ENCODE measurements around the gene PRKN.

The PRKN gene

DNA sequence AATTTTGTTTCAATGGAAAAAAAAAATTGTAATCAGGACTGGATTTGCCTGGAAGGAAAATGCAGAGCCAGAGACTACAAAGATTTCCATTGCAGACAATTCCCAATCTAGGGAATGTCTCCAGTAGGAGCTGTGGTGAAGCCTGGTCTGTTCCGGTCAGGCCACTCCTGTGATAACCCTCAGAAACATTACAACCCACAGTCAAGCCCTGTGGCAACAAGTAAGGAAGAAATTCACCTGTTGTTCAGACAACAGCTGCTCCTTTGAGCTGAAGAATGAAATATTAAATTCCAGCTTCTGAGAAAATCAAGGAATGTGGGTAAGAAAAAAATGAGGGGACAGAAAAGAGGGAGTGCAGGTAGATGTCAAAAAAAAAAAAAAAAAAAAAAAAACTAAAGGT lies 8.0 kb downstream of the PRKN start:
- TF ChIP-seq PPARA (CRISPR knock-in tag; IDR thresholded peaks at IDR 0.05; ENCODE audit: borderline replicate concordance): no peak
- TF ChIP-seq, protein P1, sequence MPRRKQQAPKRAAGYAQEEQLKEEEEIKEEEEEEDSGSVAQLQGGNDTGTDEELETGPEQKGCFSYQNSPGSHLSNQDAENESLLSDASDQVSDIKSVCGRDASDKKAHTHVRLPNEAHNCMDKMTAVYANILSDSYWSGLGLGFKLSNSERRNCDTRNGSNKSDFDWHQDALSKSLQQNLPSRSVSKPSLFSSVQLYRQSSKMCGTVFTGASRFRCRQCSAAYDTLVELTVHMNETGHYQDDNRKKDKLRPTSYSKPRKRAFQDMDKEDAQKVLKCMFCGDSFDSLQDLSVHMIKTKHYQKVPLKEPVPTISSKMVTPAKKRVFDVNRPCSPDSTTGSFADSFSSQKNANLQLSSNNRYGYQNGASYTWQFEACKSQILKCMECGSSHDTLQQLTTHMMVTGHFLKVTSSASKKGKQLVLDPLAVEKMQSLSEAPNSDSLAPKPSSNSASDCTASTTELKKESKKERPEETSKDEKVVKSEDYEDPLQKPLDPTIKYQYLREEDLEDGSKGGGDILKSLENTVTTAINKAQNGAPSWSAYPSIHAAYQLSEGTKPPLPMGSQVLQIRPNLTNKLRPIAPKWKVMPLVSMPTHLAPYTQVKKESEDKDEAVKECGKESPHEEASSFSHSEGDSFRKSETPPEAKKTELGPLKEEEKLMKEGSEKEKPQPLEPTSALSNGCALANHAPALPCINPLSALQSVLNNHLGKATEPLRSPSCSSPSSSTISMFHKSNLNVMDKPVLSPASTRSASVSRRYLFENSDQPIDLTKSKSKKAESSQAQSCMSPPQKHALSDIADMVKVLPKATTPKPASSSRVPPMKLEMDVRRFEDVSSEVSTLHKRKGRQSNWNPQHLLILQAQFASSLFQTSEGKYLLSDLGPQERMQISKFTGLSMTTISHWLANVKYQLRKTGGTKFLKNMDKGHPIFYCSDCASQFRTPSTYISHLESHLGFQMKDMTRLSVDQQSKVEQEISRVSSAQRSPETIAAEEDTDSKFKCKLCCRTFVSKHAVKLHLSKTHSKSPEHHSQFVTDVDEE (CRISPR knock-in tag; IDR thresholded peaks at IDR 0.05): no peak
- TF ChIP-seq, protein P2, sequence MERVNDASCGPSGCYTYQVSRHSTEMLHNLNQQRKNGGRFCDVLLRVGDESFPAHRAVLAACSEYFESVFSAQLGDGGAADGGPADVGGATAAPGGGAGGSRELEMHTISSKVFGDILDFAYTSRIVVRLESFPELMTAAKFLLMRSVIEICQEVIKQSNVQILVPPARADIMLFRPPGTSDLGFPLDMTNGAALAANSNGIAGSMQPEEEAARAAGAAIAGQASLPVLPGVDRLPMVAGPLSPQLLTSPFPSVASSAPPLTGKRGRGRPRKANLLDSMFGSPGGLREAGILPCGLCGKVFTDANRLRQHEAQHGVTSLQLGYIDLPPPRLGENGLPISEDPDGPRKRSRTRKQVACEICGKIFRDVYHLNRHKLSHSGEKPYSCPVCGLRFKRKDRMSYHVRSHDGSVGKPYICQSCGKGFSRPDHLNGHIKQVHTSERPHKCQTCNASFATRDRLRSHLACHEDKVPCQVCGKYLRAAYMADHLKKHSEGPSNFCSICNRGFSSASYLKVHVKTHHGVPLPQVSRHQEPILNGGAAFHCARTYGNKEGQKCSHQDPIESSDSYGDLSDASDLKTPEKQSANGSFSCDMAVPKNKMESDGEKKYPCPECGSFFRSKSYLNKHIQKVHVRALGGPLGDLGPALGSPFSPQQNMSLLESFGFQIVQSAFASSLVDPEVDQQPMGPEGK (CRISPR knock-in tag; IDR thresholded peaks at IDR 0.05; ENCODE audit: borderline replicate concordance): no peak
- no peak for TF ChIP-seq ARNTL (CRISPR knock-in tag; IDR thresholded peaks at IDR 0.05; ENCODE audit: borderline replicate concordance, low read depth)
- TF ChIP-seq ZNF8 (CRISPR knock-in tag; IDR thresholded peaks at IDR 0.05): no peak
- TF ChIP-seq, protein P3, sequence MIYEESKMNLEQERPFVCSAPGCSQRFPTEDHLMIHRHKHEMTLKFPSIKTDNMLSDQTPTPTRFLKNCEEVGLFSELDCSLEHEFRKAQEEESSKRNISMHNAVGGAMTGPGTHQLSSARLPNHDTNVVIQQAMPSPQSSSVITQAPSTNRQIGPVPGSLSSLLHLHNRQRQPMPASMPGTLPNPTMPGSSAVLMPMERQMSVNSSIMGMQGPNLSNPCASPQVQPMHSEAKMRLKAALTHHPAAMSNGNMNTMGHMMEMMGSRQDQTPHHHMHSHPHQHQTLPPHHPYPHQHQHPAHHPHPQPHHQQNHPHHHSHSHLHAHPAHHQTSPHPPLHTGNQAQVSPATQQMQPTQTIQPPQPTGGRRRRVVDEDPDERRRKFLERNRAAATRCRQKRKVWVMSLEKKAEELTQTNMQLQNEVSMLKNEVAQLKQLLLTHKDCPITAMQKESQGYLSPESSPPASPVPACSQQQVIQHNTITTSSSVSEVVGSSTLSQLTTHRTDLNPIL (CRISPR knock-in tag; IDR thresholded peaks at IDR 0.05; ENCODE audit: low read depth): no peak
- TF ChIP-seq ZFP3 (CRISPR knock-in tag; IDR thresholded peaks at IDR 0.05): no peak
- no peak for TF ChIP-seq CSDC2 (CRISPR knock-in tag; IDR thresholded peaks at IDR 0.05)
- TF ChIP-seq BACH2 (CRISPR knock-in tag; IDR thresholded peaks at IDR 0.05; ENCODE audit: borderline replicate concordance): no peak
- no peak for TF ChIP-seq ZC3H10 (CRISPR knock-in tag; IDR thresholded peaks at IDR 0.05)
- TF ChIP-seq ISL1 (CRISPR knock-in tag; IDR thresholded peaks at IDR 0.05): no peak
- TF ChIP-seq ZNF70 (CRISPR knock-in tag; IDR thresholded peaks at IDR 0.05): no peak
- TF ChIP-seq, protein P4, sequence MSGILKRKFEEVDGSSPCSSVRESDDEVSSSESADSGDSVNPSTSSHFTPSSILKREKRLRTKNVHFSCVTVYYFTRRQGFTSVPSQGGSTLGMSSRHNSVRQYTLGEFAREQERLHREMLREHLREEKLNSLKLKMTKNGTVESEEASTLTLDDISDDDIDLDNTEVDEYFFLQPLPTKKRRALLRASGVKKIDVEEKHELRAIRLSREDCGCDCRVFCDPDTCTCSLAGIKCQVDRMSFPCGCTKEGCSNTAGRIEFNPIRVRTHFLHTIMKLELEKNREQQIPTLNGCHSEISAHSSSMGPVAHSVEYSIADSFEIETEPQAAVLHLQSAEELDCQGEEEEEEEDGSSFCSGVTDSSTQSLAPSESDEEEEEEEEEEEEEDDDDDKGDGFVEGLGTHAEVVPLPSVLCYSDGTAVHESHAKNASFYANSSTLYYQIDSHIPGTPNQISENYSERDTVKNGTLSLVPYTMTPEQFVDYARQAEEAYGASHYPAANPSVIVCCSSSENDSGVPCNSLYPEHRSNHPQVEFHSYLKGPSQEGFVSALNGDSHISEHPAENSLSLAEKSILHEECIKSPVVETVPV (CRISPR knock-in tag; IDR thresholded peaks at IDR 0.05): no peak
- no peak for TF ChIP-seq ZFP30 (CRISPR knock-in tag; IDR thresholded peaks at IDR 0.05)
- no peak for TF ChIP-seq TCF4 (CRISPR knock-in tag; IDR thresholded peaks at IDR 0.05; ENCODE audit: borderline replicate concordance)
- TF ChIP-seq SNAI2 (CRISPR knock-in tag; IDR thresholded peaks at IDR 0.05): no peak
- ATAC-seq: no peak

DNA sequence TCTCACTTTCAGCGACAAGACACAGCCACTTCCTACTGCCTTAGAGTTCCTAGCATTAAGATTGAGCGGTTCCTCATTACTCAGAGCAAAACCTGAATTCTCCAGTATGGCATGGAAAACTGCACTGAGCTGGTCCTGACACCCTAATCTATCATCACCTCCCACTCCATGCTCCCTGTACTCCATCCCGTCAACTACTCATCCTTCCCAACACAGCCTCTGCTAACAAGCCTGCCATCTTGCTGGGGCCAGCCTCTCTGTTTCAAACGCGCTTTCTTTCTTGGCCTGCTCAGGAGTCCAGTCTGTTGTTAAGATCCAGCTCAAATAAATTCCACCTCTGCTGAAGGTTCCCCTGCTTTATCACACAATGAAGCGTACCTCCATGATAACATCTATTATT lies 12.0 kb downstream of the PRKN start:
- ATAC-seq: no peak
- TF ChIP-seq ZNF70 (CRISPR knock-in tag; IDR thresholded peaks at IDR 0.05): peak; percentile 97
- TF ChIP-seq, protein P4 (CRISPR knock-in tag; IDR thresholded peaks at IDR 0.05): no peak

DNA sequence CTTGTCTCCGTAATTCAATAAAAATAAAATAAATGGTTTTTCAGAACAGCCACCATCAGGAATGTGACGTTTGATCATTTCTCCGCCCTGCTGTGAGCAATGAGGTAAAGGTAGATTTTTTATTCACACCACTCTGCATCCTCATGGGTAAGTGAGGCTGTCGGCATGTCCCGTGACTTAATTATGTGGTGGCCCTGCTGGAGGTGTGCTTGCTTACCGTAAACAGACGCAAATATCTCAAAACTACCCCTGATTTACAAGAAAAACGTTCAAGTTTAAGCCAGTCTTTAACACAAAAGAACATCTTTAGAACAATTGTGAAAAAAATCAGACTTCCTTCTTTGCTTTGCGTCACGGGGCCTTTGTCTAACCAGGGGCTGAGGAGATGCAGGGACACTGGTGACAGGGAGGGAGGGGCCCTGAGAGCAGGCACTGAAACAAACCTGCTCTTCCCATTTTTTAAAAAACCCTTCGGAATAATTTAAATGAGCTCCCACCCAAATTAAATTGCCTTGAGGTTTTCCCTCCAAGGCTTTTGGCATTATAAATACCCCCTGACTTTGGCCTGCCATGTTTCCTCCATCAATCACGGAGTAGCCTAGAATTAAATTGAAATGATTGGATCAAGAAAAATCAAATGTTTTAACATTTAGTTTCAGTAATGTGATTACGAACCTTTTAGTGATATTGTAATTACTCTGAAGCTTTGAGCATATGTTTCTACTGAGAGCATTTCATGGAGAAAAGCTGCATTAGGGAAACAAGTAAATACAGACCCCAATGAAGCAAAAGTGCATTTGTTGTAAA lies 13.4 kb downstream of the PRKN start:
- ATAC-seq: peak; percentile 22; the same call in 1 of the 3 replicates
- TF ChIP-seq ZNF565 (CRISPR knock-in tag; conservative IDR thresholded peaks at IDR 0.05; ENCODE audit: low read depth): peak; percentile 22; the same call in 1 of the 2 replicates
- TF ChIP-seq, protein P5, sequence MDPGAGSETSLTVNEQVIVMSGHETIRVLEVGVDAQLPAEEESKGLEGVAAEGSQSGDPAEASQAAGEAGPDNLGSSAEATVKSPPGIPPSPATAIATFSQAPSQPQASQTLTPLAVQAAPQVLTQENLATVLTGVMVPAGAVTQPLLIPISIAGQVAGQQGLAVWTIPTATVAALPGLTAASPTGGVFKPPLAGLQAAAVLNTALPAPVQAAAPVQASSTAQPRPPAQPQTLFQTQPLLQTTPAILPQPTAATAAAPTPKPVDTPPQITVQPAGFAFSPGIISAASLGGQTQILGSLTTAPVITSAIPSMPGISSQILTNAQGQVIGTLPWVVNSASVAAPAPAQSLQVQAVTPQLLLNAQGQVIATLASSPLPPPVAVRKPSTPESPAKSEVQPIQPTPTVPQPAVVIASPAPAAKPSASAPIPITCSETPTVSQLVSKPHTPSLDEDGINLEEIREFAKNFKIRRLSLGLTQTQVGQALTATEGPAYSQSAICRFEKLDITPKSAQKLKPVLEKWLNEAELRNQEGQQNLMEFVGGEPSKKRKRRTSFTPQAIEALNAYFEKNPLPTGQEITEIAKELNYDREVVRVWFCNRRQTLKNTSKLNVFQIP (CRISPR knock-in tag; IDR thresholded peaks at IDR 0.05; ENCODE audit: borderline replicate concordance, low read depth): no peak
- TF ChIP-seq, protein P4 (CRISPR knock-in tag; IDR thresholded peaks at IDR 0.05): peak; percentile 86
- peak; percentile 84 for TF ChIP-seq ESRRG (CRISPR knock-in tag; IDR thresholded peaks at IDR 0.05)
- peak; percentile 96 for TF ChIP-seq GLIS3 (CRISPR knock-in tag; IDR thresholded peaks at IDR 0.05)
- TF ChIP-seq ARNTL (CRISPR knock-in tag; IDR thresholded peaks at IDR 0.05; ENCODE audit: borderline replicate concordance, low read depth): no peak
- TF ChIP-seq, protein P3 (CRISPR knock-in tag; IDR thresholded peaks at IDR 0.05; ENCODE audit: low read depth): peak; percentile 49; the same call in 1 of the 2 replicates
- TF ChIP-seq TOX (CRISPR knock-in tag; IDR thresholded peaks at IDR 0.05; ENCODE audit: borderline replicate concordance): no peak
- TF ChIP-seq ZC3H10 (CRISPR knock-in tag; IDR thresholded peaks at IDR 0.05): no peak
- peak; percentile 91 for TF ChIP-seq TCF4 (CRISPR knock-in tag; IDR thresholded peaks at IDR 0.05; ENCODE audit: borderline replicate concordance)
- TF ChIP-seq CSDC2 (CRISPR knock-in tag; IDR thresholded peaks at IDR 0.05): no peak
- TF ChIP-seq OSR1 (CRISPR knock-in tag; IDR thresholded peaks at IDR 0.05): no peak
- TF ChIP-seq PPARA (CRISPR knock-in tag; IDR thresholded peaks at IDR 0.05; ENCODE audit: borderline replicate concordance): no peak
- peak; percentile 54; the same call in 1 of the 2 replicates for TF ChIP-seq ZNF70 (CRISPR knock-in tag; IDR thresholded peaks at IDR 0.05)

Data from SK-N-SH treated with all-trans-retinoic acid at 6 μM for 48 hours (cell line).